Measurements from ENCODE around the gene DNAJC5G. TPM values are rescaled to one million over a fixed set of nuclear protein-coding genes. Genes with fewer than 3 reads are reported as not detected.

Gene DNAJC5G
- total RNA-seq, 1 donor from 2014 or later = not detected

DNA sequence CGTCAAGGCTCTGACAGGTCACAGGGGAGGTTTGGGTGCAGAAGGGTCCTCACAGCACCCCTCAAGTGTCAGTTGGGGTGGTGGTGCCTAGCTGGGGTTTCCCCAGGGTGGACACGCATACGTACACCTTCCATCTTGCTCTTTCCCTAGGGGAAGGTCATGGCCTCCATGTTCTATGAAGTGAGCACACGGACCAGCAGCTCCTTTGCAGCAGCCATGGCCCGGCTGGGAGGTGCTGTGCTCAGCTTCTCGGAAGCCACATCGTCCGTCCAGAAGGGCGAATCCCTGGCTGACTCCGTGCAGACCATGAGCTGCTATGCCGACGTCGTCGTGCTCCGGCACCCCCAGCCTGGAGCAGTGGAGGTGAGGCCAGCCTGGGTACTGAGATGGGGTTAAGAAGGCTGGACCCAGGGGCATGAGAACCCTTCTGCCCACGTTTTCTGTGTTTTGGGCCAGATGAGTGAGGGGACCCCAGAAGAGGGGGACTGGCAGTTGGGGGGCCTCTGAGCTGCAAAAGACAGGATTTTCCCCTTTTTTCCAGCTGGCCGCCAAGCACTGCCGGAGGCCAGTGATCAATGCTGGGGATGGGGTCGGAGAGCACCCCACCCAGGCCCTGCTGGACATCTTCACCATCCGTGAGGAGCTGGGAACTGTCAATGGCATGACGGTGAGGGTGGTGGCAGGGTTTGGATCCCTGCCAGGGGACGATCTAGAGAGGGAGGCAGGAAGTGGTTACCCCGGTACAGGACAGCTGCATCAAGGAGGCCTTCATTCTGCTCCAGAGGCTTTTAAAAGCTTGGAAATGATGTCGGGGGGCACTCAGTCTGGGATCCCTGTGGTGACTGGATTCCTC, 33.2 kb upstream of the DNAJC5G start:
- DNase-seq (ENCODE audit: low spot score in 2 of 2) = no peak
- no peaks in the 10 kb centered on the region for H3K27me3 ChIP-seq
- intact Hi-C loops (cut with DNase I) = no loop called here
- H3K4me1 ChIP-seq = no peaks in the 10 kb centered on the region
- H3K4me3 ChIP-seq = no peak overlapping the region
- H3K27ac ChIP-seq = no peak overlapping the region
- H3K36me3 ChIP-seq = peaks cover 65 to 73% of the 10 kb centered on the region in 2 donors
- no peaks in the 10 kb centered on the region for H3K9me3 ChIP-seq
- TF ChIP-seq CTCF (IDR thresholded peaks at IDR 0.05) = no peak

DNA sequence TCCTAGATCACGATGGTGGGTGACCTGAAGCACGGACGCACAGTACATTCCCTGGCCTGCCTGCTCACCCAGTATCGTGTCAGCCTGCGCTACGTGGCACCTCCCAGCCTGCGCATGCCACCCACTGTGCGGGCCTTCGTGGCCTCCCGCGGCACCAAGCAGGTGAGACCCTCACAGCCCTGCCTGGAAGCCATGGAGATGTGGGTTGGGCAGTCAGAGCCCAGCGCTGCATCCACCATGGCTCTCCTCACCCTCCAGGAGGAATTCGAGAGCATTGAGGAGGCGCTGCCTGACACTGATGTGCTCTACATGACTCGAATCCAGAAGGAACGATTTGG, 32.6 kb upstream of the DNAJC5G start:
- Histone ChIP-seq H3K9me3 (no peaks in the 10 kb centered on the region), H3K36me3 (peaks cover 59 to 67% of the 10 kb centered on the region in 2 donors), H3K27me3 (no peaks in the 10 kb centered on the region), H3K27ac (no peak overlapping the region), H3K4me3 (no peak overlapping the region), H3K4me1 (no peaks in the 10 kb centered on the region)
- TF ChIP-seq CTCF (IDR thresholded peaks at IDR 0.05) = no peak
- DNase-seq (ENCODE audit: low spot score in 2 of 2) = no peak
- intact Hi-C loops (cut with DNase I) = no loop called here

DNA sequence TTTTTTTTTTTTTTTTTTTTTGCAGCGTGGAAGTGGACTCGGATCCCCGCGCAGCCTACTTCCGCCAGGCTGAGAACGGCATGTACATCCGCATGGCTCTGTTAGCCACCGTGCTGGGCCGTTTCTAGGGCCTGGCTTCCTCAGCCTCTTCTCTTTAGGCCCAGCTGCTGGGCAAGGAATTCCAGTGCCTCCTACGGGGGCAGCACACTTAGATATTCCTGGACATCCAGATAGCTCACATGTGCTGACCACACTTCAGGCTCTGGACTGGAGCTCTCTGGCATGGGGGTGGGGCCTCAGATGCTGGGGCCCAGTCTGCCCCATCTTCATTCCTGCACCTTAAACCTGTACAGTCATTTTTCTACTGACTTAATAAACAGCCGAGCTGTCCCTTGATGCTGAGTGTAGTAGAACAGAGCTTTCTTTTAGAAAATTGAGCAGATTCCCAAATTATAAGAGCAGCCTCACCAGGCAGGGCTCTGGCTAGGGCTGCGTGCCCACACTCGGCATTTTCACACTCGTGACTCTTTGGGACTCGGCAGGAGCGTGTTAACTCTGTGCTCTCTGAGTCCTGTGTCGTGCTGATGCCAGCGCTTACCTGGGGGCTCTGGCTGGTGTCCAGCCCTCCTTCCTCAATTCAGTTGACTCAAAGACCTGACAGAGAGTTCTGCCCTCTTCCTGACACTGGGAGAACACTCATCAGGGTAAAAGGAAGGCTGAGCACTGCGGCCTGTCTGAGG, 31.7 kb upstream of the DNAJC5G start:
- intact Hi-C loops (cut with DNase I) = no loop called here
- no peak for TF ChIP-seq CTCF (IDR thresholded peaks at IDR 0.05)
- Histone ChIP-seq H3K27me3 (no peaks in the 10 kb centered on the region), H3K4me1 (no peaks in the 10 kb centered on the region), H3K4me3 (no peak overlapping the region), H3K9me3 (no peaks in the 10 kb centered on the region), H3K27ac (no peak overlapping the region), H3K36me3 (peaks cover 49 to 58% of the 10 kb centered on the region in 2 donors)
- DNase-seq (ENCODE audit: low spot score in 2 of 2) = no peak

DNA sequence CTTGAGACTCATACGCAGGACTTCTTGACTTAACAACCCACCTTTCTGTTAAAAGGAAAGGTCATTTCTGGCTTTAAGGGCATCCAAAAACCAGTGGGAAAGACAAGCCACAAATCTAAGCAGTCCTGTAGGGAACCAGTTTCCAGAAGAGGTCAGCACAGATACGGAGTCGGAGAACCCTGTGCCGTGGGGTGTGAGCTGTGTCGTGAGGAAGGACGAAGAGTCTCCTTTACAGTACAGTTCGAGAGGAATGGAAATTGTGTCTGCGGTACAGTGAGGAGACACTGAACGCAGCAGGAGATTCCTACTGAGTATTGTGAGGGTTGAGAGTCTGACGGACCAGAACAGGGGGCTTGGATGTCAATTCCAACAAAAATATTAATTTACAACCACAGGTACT, 30.1 kb upstream of the DNAJC5G start:
- DNase-seq (ENCODE audit: low spot score in 2 of 2) = no peak
- Histone ChIP-seq H3K4me3 (no peak overlapping the region), H3K27ac (no peak overlapping the region), H3K36me3 (peaks cover 33 to 42% of the 10 kb centered on the region in 2 donors), H3K27me3 (no peaks in the 10 kb centered on the region), H3K9me3 (no peaks in the 10 kb centered on the region), H3K4me1 (peaks cover 0 to 10% of the 10 kb centered on the region in 2 donors)
- no peak for TF ChIP-seq CTCF (IDR thresholded peaks at IDR 0.05)
- intact Hi-C loops (cut with DNase I) = no loop called here

- intact Hi-C loops (cut with DNase I) = no loop called here
- no peak for DNase-seq (ENCODE audit: low spot score in 2 of 2)
- TF ChIP-seq CTCF (IDR thresholded peaks at IDR 0.05) = no peak
- no peak overlapping the region for H3K27ac ChIP-seq
- H3K36me3 ChIP-seq = peaks cover 30 to 37% of the 10 kb centered on the region in 2 donors
- H3K4me3 ChIP-seq = no peak overlapping the region
- peaks cover 0 to 10% of the 10 kb centered on the region in 2 donors for H3K4me1 ChIP-seq
- no peaks in the 10 kb centered on the region for H3K27me3 ChIP-seq
- no peaks in the 10 kb centered on the region for H3K9me3 ChIP-seq
Measured at GRCh38 chr2:27245626-27246025, 29.6 kb upstream of the DNAJC5G start.
